ENCODE results near the gene KLHL26. TPM values are rescaled to one million over a fixed set of nuclear protein-coding genes. Genes with fewer than 3 reads are reported as not detected.

The KLHL26 gene
- total RNA-seq, 1 donor from 2014 or later = 12.7 TPM

DNA sequence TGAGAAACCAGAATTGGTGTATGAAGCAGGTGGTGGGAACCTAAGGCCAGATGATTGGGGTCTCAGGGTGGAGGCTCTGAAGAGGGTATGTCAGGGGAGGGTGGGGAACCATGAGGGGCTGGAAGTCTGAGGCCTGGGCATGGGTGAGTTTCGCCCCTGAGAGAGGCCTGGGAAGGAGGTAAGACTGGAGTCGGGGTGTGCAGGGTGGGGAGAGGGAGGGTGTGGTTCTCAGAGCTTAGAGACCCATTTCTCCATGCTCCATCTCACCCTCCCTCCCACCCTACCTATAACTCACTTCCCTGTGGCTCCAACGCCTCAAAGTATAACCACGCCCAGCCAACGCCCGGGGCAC lies 1.0 kb upstream of the KLHL26 start:
- Mint-ChIP-seq H3K4me1 (ENCODE audit: low read depth) (peaks cover 22% of the 10 kb centered on the region), H3K4me3 (peak overlapping the region; percentile 80), H3K36me3 (ENCODE audit: low read depth) (peaks cover 2% of the 10 kb centered on the region), H3K27ac (no peak overlapping the region), H3K9me3 (no peaks in the 10 kb centered on the region), H3K27me3 (ENCODE audit: insufficient read depth) (peaks cover 5% of the 10 kb centered on the region)
- intact Hi-C loops (cut with micrococcal nuclease) = loop anchor here (1.0 to 5.0 kb wide), 16 partner anchors 47 to 684 kb away; partner anchors contain the start of genes BORCS8, COPE, CRTC1 and DDX49
- no peak for DNase-seq (ENCODE audit: low spot score)

DNA sequence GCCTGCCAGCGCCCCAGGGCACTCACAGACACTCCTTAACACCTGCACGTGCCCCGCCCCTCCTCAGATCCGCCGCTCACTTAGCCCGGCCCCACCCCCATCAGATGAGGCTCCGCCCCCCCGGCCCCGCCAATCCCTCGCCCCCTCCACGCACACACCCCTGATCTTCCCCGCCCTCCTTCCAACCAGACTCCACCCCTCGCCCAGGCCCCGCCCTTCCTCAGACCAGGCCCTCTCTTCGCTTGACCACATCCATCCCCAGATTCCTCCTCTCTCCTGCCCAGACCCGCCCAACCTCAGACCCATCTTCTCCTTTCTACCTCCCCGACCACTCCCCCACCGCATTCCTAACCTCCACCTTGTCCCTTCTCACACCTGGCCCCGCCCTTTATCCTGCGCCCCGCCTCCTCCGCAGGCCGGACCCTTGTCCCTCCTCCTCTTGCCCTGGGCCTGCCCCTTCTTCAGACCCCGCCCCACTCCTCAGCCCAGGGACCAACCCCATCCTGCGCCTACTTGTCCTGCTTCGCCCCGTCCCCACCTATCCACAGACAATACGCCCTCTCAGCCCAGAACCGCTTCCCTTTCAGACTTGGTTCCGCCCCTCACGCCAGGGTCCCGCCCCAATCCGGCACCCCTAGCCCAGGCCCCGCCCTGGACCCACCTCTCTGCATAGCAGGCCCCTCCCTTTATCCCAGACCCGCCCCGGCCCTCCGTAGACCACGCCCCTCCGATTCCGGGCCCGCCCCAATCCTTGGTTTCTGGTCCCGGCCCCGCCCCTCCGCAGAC lies 452 bp upstream of the KLHL26 start:
- peaks cover 5% of the 10 kb centered on the region for H3K27me3 Mint-ChIP-seq (ENCODE audit: insufficient read depth)

DNA sequence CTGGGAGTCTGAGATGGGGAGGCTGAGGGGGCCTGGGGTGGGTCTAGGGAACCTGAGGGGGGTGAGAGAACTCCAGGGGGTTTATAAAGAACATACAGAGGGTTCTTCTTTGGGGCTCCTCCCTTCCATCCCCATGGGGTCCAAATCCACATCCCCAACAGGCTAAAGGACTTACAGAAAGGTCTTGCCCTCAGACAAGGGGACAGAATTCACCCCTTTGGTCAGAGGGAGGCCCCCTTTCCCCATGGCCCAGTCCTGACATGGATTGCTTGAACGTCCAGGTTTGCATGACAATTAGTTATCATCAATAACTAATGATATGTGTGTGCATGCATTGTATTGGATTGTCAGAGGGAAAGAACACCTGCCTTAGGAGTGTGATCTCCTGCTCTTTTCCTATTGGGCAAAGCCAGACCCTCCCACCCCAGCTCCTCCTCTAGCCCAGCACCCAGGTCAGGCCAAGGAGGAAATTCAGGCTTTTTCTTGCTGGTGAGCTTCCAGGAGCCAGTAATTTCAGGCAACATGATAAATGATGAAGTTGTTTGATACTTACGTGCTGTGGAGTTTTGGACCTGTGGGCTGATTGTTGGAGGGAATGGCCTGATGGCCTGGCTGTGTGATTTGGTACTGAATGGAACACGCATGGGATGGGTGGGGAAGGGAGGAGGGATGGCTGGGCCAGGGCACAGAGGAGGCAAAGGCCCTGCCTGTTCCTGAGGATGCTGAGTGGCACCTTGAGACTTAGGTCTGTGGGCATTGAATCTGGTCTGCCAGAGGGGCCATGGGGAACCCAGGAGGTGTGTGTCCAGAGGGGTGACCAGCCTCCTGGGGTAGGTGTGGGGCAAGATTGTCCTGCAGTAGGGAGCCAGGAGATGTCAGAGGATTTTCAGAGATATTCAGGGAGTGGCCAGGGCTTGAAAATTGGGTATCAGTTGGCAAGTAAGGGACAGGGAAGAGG lies 1.1 kb downstream of the KLHL26 start:
- Mint-ChIP-seq H3K27me3 (ENCODE audit: insufficient read depth) (peaks cover 5% of the 10 kb centered on the region), H3K4me1 (ENCODE audit: low read depth) (peaks cover 22% of the 10 kb centered on the region), H3K9me3 (no peaks in the 10 kb centered on the region), H3K27ac (peak overlapping the region; percentile 43), H3K36me3 (ENCODE audit: low read depth) (peaks cover 2% of the 10 kb centered on the region), H3K4me3 (peak overlapping the region; percentile 80)
- DNase-seq (ENCODE audit: low spot score) = no peak
- intact Hi-C loops (cut with micrococcal nuclease) = loop anchor here (2.0 to 5.0 kb wide), 4 partner anchors 66 to 554 kb away; partner anchors contain the start of genes BORCS8, RAB3A, RFXANK and UBA52

More for the DNA sequence above, 452 bp upstream of the KLHL26 start:
- intact Hi-C loops (cut with micrococcal nuclease) = loop anchor here (1.0 to 5.0 kb wide), 16 partner anchors 47 to 684 kb away; partner anchors contain the start of genes BORCS8, COPE, CRTC1 and DDX49
- Mint-ChIP-seq H3K36me3 (ENCODE audit: low read depth) (peaks cover 2% of the 10 kb centered on the region), H3K9me3 (no peaks in the 10 kb centered on the region), H3K27ac (peak overlapping the region; percentile 61), H3K4me1 (ENCODE audit: low read depth) (peaks cover 22% of the 10 kb centered on the region), H3K4me3 (peak overlapping the region; percentile 80)
- DNase-seq (ENCODE audit: low spot score) = peak; percentile 97

DNA sequence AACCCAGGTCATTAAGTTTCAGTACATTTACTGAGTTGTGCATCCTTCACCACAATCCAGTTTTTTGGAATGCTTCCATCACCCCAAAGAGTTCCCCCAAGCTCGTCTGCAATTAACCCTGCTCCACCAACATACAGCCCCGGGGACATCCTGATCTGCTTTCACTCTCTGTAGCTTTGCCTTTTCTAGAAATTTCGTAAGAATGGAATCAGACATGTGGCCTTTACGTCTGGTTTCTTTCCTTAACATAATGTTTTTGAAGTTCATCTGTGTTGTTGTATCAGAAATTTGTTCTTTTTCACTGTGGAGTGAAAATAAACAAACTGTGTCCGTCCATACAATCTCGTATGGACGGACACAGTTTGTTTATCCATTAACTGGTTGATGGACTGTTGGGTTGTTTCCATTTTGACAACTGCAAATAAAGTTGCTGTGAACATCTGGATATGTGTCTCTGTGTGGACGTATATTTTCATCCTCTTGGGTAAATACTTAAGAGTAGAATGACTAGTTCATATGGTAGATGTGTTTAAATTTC lies 2.9 kb downstream of the KLHL26 start:
- no peaks in the 10 kb centered on the region for H3K9me3 Mint-ChIP-seq
- H3K4me1 Mint-ChIP-seq (ENCODE audit: low read depth) = peaks cover 19% of the 10 kb centered on the region
- peaks cover 3% of the 10 kb centered on the region for H3K27me3 Mint-ChIP-seq (ENCODE audit: insufficient read depth)
- H3K4me3 Mint-ChIP-seq = peak overlapping the region; percentile 33
- intact Hi-C loops (cut with micrococcal nuclease) = loop anchor here (5.0 kb wide), 2 partner anchors 67 to 553 kb away; partner anchors contain the start of genes BORCS8, RFXANK and UBA52
- H3K36me3 Mint-ChIP-seq (ENCODE audit: low read depth) = peaks cover 2% of the 10 kb centered on the region
- no peak for DNase-seq (ENCODE audit: low spot score)
- H3K27ac Mint-ChIP-seq = no peak overlapping the region

DNA sequence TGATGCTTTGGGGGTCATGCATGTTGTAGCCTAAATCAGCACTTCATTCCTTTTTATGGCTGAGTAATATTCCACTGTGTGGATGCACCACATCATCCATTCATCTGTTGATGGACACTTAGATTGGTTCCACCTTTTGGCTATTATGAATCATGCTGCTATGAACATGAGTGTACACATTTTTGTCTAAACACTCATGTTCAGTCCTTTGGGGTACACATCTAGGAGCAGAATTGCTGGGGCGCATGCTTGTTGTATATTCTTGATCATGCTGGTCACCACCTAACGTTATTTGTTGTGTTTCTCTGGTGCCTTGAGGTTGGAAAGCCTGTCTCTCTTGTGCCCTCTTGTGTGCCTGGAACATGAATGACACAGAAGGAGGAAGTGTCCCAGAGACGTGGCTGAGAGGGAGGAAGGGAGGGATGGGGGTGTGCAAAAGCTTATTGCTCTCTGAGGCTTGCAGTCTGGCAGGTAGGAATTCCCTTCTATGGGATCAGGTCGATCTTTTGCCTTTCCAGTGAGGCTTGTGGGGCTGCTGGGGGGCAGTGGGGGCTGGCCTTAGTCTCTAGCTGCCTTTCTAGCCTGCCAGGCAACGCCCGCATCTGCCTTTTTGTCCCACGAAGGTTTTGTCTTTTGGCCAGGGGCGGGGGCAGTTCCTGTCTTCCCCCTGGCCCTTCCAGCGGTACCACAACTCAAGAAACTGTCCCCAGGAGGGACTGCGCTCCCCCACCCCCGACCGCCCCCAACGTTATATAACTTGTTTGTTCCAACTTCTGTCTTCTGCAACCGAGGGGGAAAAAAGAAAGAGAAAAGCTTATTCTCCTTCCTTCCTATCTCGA lies 7.6 kb downstream of the KLHL26 start:
- intact Hi-C loops (cut with micrococcal nuclease) = no loop called here
- H3K9me3 Mint-ChIP-seq = no peaks in the 10 kb centered on the region
- no peak overlapping the region for H3K27ac Mint-ChIP-seq
- no peak for DNase-seq (ENCODE audit: low spot score)
- no peak overlapping the region for H3K4me3 Mint-ChIP-seq
- H3K36me3 Mint-ChIP-seq (ENCODE audit: low read depth) = peaks cover 1% of the 10 kb centered on the region
- peaks cover 8% of the 10 kb centered on the region for H3K4me1 Mint-ChIP-seq (ENCODE audit: low read depth)
- no peaks in the 10 kb centered on the region for H3K27me3 Mint-ChIP-seq (ENCODE audit: insufficient read depth)

DNA sequence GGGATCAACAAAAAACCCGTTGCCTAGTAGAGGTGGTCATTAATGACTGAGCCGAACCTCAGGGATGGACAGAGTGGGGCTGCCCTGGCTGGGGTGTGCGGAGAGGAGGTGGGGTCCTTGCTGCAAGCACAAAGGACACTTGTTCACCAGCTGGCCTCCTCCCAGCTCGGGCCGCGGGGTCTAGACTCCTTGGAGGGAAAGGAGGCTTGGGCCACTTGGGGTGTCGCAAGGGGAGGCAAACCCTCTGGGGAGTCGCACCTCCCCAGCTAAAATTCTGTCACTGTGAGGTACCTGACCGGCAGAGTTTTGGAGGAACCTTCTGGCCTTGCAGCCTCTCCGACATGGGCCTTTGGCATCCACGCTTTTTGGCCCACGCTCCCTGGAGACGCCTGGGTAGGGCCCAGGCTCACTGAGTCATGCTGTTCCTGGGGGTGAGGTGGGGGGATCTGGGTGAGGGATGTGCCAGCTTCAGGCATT lies 8.2 kb downstream of the KLHL26 start:
- intact Hi-C loops (cut with micrococcal nuclease) = no loop called here
- H3K36me3 Mint-ChIP-seq (ENCODE audit: low read depth) = peaks cover 1% of the 10 kb centered on the region

DNA sequence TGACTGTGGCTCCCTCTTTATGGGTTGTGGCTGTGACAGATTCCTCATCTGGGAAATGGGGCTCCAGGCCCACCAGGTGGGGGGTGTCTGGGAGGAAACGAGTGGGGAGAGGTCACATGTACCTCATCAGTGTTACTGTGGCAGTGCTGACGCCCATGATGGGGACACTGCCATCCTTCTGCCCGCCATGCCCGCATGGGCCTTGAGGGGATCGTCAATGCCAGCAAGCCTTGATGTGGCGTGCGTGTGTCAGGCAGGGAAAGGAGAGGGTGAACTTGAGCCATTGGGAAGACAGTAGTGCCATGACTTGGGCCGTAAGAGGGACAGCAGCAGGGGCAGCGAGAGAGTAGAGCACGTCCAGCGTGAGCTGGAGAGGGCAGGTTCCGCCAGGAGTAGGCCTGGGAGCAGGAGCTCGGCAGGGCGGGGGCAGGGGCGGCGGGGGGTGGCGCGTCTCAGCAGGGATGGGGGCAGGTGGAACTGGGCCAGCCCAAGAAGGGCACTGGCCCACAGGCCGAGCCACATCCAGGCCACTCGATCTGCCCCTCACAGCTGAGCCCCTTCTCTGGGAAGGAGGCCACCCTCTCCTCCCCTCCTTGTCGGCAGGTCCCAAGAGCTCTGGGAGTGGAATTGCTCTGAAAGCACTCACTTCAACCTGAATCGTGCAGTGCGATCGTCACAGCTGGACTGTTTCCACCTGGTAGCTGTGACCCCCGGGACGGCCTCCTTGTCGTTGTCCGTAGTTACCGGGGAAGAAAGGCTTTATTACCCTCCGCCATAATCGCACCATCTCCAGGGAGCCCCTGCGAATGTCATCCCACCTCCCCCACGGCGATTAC lies 9.9 kb downstream of the KLHL26 start:
- no peak for DNase-seq (ENCODE audit: low spot score)
- Mint-ChIP-seq H3K4me1 (ENCODE audit: low read depth) (peaks cover 8% of the 10 kb centered on the region), H3K4me3 (no peak overlapping the region), H3K27me3 (ENCODE audit: insufficient read depth) (no peaks in the 10 kb centered on the region), H3K27ac (no peak overlapping the region), H3K9me3 (no peaks in the 10 kb centered on the region), H3K36me3 (ENCODE audit: low read depth) (peaks cover 1% of the 10 kb centered on the region)
- intact Hi-C loops (cut with micrococcal nuclease) = no loop called here

More for the DNA sequence above, 8.2 kb downstream of the KLHL26 start:
- no peaks in the 10 kb centered on the region for H3K27me3 Mint-ChIP-seq (ENCODE audit: insufficient read depth)
- no peaks in the 10 kb centered on the region for H3K9me3 Mint-ChIP-seq
- no peak for DNase-seq (ENCODE audit: low spot score)
- no peak overlapping the region for H3K27ac Mint-ChIP-seq
- no peak overlapping the region for H3K4me3 Mint-ChIP-seq
- H3K4me1 Mint-ChIP-seq (ENCODE audit: low read depth) = peaks cover 8% of the 10 kb centered on the region

DNA sequence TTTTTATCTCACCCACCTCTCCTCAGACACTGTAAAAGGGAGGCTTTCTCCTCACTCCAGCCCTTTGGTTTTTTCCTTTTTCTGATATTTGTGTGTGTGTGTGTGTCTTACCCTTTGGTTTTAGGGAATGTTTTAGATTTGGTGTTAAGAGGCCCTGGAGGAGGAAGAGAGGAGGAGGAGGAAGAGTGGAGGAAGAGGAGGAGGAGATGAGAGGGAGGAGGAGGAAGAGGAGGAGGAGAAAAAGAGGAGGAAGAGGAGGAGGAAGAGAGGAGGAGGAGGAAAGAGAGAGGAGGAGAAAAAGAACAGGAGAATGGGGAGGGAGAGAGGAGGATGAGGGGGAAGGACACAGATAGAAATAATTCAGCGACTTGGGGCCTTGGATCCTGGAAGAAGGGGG lies 10.5 kb downstream of the KLHL26 start:
- H3K4me1 Mint-ChIP-seq (ENCODE audit: low read depth) = peaks cover 8% of the 10 kb centered on the region
- H3K27me3 Mint-ChIP-seq (ENCODE audit: insufficient read depth) = no peaks in the 10 kb centered on the region
- H3K9me3 Mint-ChIP-seq = no peaks in the 10 kb centered on the region
- intact Hi-C loops (cut with micrococcal nuclease) = no loop called here
- no peak for DNase-seq (ENCODE audit: low spot score)
- no peak overlapping the region for H3K4me3 Mint-ChIP-seq
- H3K27ac Mint-ChIP-seq = no peak overlapping the region
- H3K36me3 Mint-ChIP-seq (ENCODE audit: low read depth) = peaks cover 1% of the 10 kb centered on the region

DNA sequence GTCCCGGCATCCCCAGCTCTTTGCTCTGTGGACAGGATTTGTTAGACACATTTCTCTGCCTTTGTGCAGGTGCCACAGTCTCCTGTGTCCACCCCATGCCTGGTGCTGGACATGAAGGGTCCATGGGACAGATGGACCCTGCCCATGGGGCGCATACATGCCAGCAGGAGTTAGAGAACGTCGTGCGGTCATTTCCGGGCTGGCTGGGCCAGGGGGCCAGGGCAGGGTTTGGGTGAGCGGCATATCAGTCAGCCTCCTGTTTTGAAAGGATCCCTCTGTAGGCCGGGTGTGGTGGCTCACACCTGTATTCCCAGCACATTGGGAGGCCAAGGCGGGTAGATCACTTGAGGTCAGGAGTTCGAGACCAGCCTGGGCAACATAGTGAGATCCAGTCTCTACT lies 11.0 kb downstream of the KLHL26 start:
- no peak overlapping the region for H3K27ac Mint-ChIP-seq
- intact Hi-C loops (cut with micrococcal nuclease) = no loop called here
- H3K9me3 Mint-ChIP-seq = no peaks in the 10 kb centered on the region
- DNase-seq (ENCODE audit: low spot score) = no peak
- peaks cover 8% of the 10 kb centered on the region for H3K4me1 Mint-ChIP-seq (ENCODE audit: low read depth)
- H3K36me3 Mint-ChIP-seq (ENCODE audit: low read depth) = peaks cover 1% of the 10 kb centered on the region
- H3K4me3 Mint-ChIP-seq = no peak overlapping the region
- H3K27me3 Mint-ChIP-seq (ENCODE audit: insufficient read depth) = no peaks in the 10 kb centered on the region

DNA sequence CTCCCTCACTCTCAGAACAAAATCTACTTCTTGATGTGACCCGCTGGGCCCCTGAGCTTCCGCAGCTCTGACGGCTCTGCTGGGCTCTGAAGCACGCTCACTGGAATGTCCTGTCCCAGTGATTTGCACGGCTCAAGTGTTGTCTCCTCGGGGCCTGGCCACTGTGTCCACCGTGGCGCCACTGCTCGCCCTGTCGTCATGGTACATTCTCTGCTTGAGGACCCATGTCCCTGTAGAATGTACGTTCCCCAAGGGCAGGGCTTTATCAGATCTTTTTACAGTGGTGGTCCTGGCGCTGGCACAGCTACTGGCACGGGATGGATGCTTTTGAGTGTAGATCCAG lies 12.1 kb downstream of the KLHL26 start:
- Mint-ChIP-seq H3K9me3 (no peaks in the 10 kb centered on the region), H3K4me3 (no peak overlapping the region), H3K4me1 (ENCODE audit: low read depth) (peaks cover 8% of the 10 kb centered on the region), H3K27ac (no peak overlapping the region), H3K36me3 (ENCODE audit: low read depth) (peaks cover 1% of the 10 kb centered on the region), H3K27me3 (ENCODE audit: insufficient read depth) (no peaks in the 10 kb centered on the region)
- DNase-seq (ENCODE audit: low spot score) = no peak
- intact Hi-C loops (cut with micrococcal nuclease) = no loop called here

DNA sequence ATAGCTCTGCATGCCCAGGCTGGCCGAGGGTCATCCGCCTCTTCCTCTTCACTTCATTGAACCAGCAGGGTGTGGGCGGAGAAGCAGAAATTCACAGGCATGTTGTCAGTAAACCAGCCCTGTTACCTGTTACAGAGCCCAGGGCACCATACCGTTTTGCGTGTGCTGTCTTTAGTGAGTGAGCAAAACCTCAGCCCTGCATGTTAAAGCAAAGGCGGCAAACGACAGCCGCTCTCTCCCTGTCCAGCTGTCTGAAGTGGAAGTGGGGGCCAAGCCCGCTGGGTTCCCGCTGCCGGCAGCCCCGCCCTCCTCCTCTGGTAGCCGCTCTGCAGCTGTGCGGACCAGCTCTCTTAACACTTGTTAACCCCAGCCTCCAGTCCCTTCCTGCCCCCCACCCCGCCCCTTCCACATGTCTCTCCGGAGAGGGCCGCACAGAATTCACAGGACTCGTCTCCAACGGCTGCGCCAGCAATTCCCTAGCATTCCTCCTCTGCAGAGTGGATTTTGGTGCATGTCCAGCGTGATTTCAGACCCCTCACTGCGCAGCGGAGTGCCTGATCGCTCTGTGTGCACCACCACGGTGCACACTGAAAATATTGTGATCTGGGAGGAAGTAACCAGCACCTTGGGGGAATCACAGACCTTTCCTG lies 12.7 kb downstream of the KLHL26 start:
- peaks cover 1% of the 10 kb centered on the region for H3K36me3 Mint-ChIP-seq (ENCODE audit: low read depth)
- no peak overlapping the region for H3K27ac Mint-ChIP-seq
- H3K9me3 Mint-ChIP-seq = no peaks in the 10 kb centered on the region
- intact Hi-C loops (cut with micrococcal nuclease) = no loop called here
- no peaks in the 10 kb centered on the region for H3K27me3 Mint-ChIP-seq (ENCODE audit: insufficient read depth)
- DNase-seq (ENCODE audit: low spot score) = no peak
- peaks cover 8% of the 10 kb centered on the region for H3K4me1 Mint-ChIP-seq (ENCODE audit: low read depth)
- H3K4me3 Mint-ChIP-seq = no peak overlapping the region
